ENCODE measurements around the gene CRMP1. TPM values are rescaled to one million over a fixed set of nuclear protein-coding genes. Genes with fewer than 3 reads are reported as not detected.

Gene CRMP1
- under 1 TPM in 1 of 5 experiments, not detected in 4; 0.46 TPM for total RNA-seq
- not detected for polyA plus RNA-seq
- total RNA-seq: not detected

GRCh38 chr4:5893004-5893580 lies at the start of gene CRMP1:
Gene CRMP1 (minus strand): TSS chr4:5893086. CDS start chr4:5892969, 117 bp downstream.
- Mint-ChIP-seq H3K27ac (no peak within 1 kb of the TSS), H3K27me3 (peaks cover 53 to 63% (median 59%) of the 10 kb centered on the region in 5 donors), H3K36me3 (peaks cover 0 to 14% (median 3%) of the 10 kb centered on the region in 5 donors), H3K4me1 (peaks cover 0 to 13% (median 9%) of the 10 kb centered on the region in 7 donors), H3K9me3 (peaks cover 4 to 26% (median 9%) of the 10 kb centered on the region in 11 donors), H3K4me3 (peak within 1 kb of the TSS in 3 of 10 donors; percentile 3 to 57 (median 24))
- Histone ChIP-seq H3K27me3 (ENCODE audit: control insufficient read depth in 2 of 2, insufficient read depth in 2 of 2, low read length in 2 of 2) (peaks cover 0 to 14% of the 10 kb centered on the region in 2 donors), H3K27ac (ENCODE audit: low read depth, low read length) (no peak within 1 kb of the TSS), H3K9me3 (ENCODE audit: control insufficient read depth in 2 of 3, low read length in 3 of 3) (no peaks in the 10 kb centered on the region), H3K4me3 (ENCODE audit: low read length) (no peak within 1 kb of the TSS), H3K4me1 (ENCODE audit: control insufficient read depth in 2 of 2, insufficient read depth in 2 of 2, low read length in 2 of 2) (no peaks in the 10 kb centered on the region), H3K36me3 (ENCODE audit: control insufficient read depth in 2 of 3, insufficient read depth in 3 of 3, low read length in 3 of 3) (no peaks in the 10 kb centered on the region)
- ChIA-PET POLR2A (no interaction called here), CTCF (no interaction called here)
- DNase-seq (no peak), ATAC-seq (no peak)
- intact Hi-C loops (cut with micrococcal nuclease): loop anchor here in 1 of 2 donors (10.0 kb wide), 1 partner anchor 1038 kb away; the partner anchor contains the start of gene MSX1

GRCh38 chr4:5941601-5942000 lies 48.7 kb upstream of the CRMP1 start:
- DNase-seq: no peak
- H3K27me3 ChIP-seq (ENCODE audit: control insufficient read depth in 2 of 2, insufficient read depth in 2 of 2, low read length in 2 of 2): no peaks in the 10 kb centered on the region
- CTCF ChIA-PET: no interaction called here

GRCh38 chr4:5940470-5941203 lies 47.8 kb upstream of the CRMP1 start:
- H3K27me3 ChIP-seq (ENCODE audit: control insufficient read depth in 2 of 2, insufficient read depth in 2 of 2, low read length in 2 of 2): no peaks in the 10 kb centered on the region
- H3K4me1 ChIP-seq (ENCODE audit: control insufficient read depth in 2 of 2, insufficient read depth in 2 of 2, low read length in 2 of 2): no peaks in the 10 kb centered on the region
- no peak overlapping the region for H3K27ac ChIP-seq (ENCODE audit: low read depth, low read length)
- CTCF ChIA-PET: no interaction called here
- H3K36me3 ChIP-seq (ENCODE audit: control insufficient read depth in 2 of 3, insufficient read depth in 3 of 3, low read length in 3 of 3): no peaks in the 10 kb centered on the region
- H3K27me3 Mint-ChIP-seq: peaks cover 0 to 11% (median 7%) of the 10 kb centered on the region in 5 donors
- peaks cover 0 to 6% (median 3%) of the 10 kb centered on the region in 11 donors for H3K9me3 Mint-ChIP-seq
- no peaks in the 10 kb centered on the region for H3K9me3 ChIP-seq (ENCODE audit: control insufficient read depth in 2 of 3, low read length in 3 of 3)
- DNase-seq (no peak), ATAC-seq (no peak)
- peaks cover 0 to 13% (median 0%) of the 10 kb centered on the region in 7 donors for H3K4me1 Mint-ChIP-seq
- H3K27ac Mint-ChIP-seq: no peak overlapping the region
- no peak overlapping the region for H3K4me3 Mint-ChIP-seq
- POLR2A ChIA-PET: no interaction called here
- intact Hi-C loops (cut with micrococcal nuclease): no loop called here
- no peak overlapping the region for H3K4me3 ChIP-seq (ENCODE audit: low read length)
- H3K36me3 Mint-ChIP-seq: no peaks in the 10 kb centered on the region

More at GRCh38 chr4:5941601-5942000, 48.7 kb upstream of the CRMP1 start:
- H3K4me3 Mint-ChIP-seq: no peak overlapping the region
- H3K4me1 Mint-ChIP-seq: peaks cover 0 to 13% (median 0%) of the 10 kb centered on the region in 7 donors
- peaks cover 0 to 3% (median 0%) of the 10 kb centered on the region in 5 donors for H3K36me3 Mint-ChIP-seq
- no peaks in the 10 kb centered on the region for H3K9me3 ChIP-seq (ENCODE audit: control insufficient read depth in 2 of 3, low read length in 3 of 3)
- no peak overlapping the region for H3K27ac ChIP-seq (ENCODE audit: low read depth, low read length)
- H3K4me3 ChIP-seq (ENCODE audit: low read length): no peak overlapping the region
- peaks cover 0 to 8% (median 3%) of the 10 kb centered on the region in 11 donors for H3K9me3 Mint-ChIP-seq
- peaks cover 0 to 12% (median 10%) of the 10 kb centered on the region in 5 donors for H3K27me3 Mint-ChIP-seq
- intact Hi-C loops (cut with micrococcal nuclease): no loop called here
- H3K36me3 ChIP-seq (ENCODE audit: control insufficient read depth in 2 of 3, insufficient read depth in 3 of 3, low read length in 3 of 3): no peaks in the 10 kb centered on the region
- H3K4me1 ChIP-seq (ENCODE audit: control insufficient read depth in 2 of 2, insufficient read depth in 2 of 2, low read length in 2 of 2): no peaks in the 10 kb centered on the region
- no peak overlapping the region for H3K27ac Mint-ChIP-seq
- POLR2A ChIA-PET: no interaction called here
- ATAC-seq: no peak

- no peaks in the 10 kb centered on the region for H3K9me3 ChIP-seq (ENCODE audit: control insufficient read depth in 2 of 3, low read length in 3 of 3)
- no peak overlapping the region for H3K27ac ChIP-seq (ENCODE audit: low read depth, low read length)
- Mint-ChIP-seq H3K36me3 (no peaks in the 10 kb centered on the region), H3K9me3 (peaks cover 0 to 5% (median 0%) of the 10 kb centered on the region in 11 donors), H3K4me3 (no peak overlapping the region), H3K27me3 (peaks cover 2 to 24% (median 14%) of the 10 kb centered on the region in 5 donors), H3K27ac (no peak overlapping the region), H3K4me1 (peaks cover 0 to 4% (median 0%) of the 10 kb centered on the region in 7 donors)
- ChIA-PET CTCF (no interaction called here), POLR2A (no interaction called here)
- DNase-seq: no peak
- H3K4me1 ChIP-seq (ENCODE audit: control insufficient read depth in 2 of 2, insufficient read depth in 2 of 2, low read length in 2 of 2): no peaks in the 10 kb centered on the region
- H3K4me3 ChIP-seq (ENCODE audit: low read length): no peak overlapping the region
- ATAC-seq: no peak
- intact Hi-C loops (cut with micrococcal nuclease): no loop called here
- H3K27me3 ChIP-seq (ENCODE audit: control insufficient read depth in 2 of 2, insufficient read depth in 2 of 2, low read length in 2 of 2): no peaks in the 10 kb centered on the region
- no peaks in the 10 kb centered on the region for H3K36me3 ChIP-seq (ENCODE audit: control insufficient read depth in 2 of 3, insufficient read depth in 3 of 3, low read length in 3 of 3)
Measured at GRCh38 chr4:5933996-5934831, 41.3 kb upstream of the CRMP1 start.

- ATAC-seq (no peak), DNase-seq (no peak)
- H3K4me1 ChIP-seq (ENCODE audit: control insufficient read depth in 2 of 2, insufficient read depth in 2 of 2, low read length in 2 of 2): no peaks in the 10 kb centered on the region
- no peak overlapping the region for H3K27ac ChIP-seq (ENCODE audit: low read depth, low read length)
- no peaks in the 10 kb centered on the region for H3K27me3 ChIP-seq (ENCODE audit: control insufficient read depth in 2 of 2, insufficient read depth in 2 of 2, low read length in 2 of 2)
- Mint-ChIP-seq H3K4me3 (no peak overlapping the region), H3K36me3 (no peaks in the 10 kb centered on the region), H3K27me3 (peaks cover 2 to 26% (median 14%) of the 10 kb centered on the region in 5 donors), H3K27ac (no peak overlapping the region), H3K9me3 (peaks cover 0 to 5% (median 0%) of the 10 kb centered on the region in 11 donors), H3K4me1 (peaks cover 0 to 4% (median 0%) of the 10 kb centered on the region in 7 donors)
- no peak overlapping the region for H3K4me3 ChIP-seq (ENCODE audit: low read length)
- no peaks in the 10 kb centered on the region for H3K36me3 ChIP-seq (ENCODE audit: control insufficient read depth in 2 of 3, insufficient read depth in 3 of 3, low read length in 3 of 3)
- H3K9me3 ChIP-seq (ENCODE audit: control insufficient read depth in 2 of 3, low read length in 3 of 3): no peaks in the 10 kb centered on the region
- CTCF ChIA-PET: no interaction called here
- intact Hi-C loops (cut with micrococcal nuclease): no loop called here
- POLR2A ChIA-PET: no interaction called here
Measured at GRCh38 chr4:5933116-5933515, 40.2 kb upstream of the CRMP1 start.

- no peak for DNase-seq
- ChIA-PET POLR2A (no interaction called here), CTCF (no interaction called here)
- Histone ChIP-seq H3K4me1 (ENCODE audit: control insufficient read depth in 2 of 2, insufficient read depth in 2 of 2, low read length in 2 of 2) (no peaks in the 10 kb centered on the region), H3K4me3 (ENCODE audit: low read length) (no peak overlapping the region), H3K36me3 (ENCODE audit: control insufficient read depth in 2 of 3, insufficient read depth in 3 of 3, low read length in 3 of 3) (no peaks in the 10 kb centered on the region), H3K27me3 (ENCODE audit: control insufficient read depth in 2 of 2, insufficient read depth in 2 of 2, low read length in 2 of 2) (no peaks in the 10 kb centered on the region), H3K9me3 (ENCODE audit: control insufficient read depth in 2 of 3, low read length in 3 of 3) (peaks cover 0 to 2% (median 0%) of the 10 kb centered on the region in 3 experiments), H3K27ac (ENCODE audit: low read depth, low read length) (no peak overlapping the region)
- Mint-ChIP-seq H3K4me1 (peaks cover 0 to 5% (median 0%) of the 10 kb centered on the region in 7 donors), H3K27ac (peak overlapping the region in 1 of 9 donors; percentile 42), H3K4me3 (no peak overlapping the region), H3K27me3 (peaks cover 2 to 31% (median 17%) of the 10 kb centered on the region in 5 donors), H3K9me3 (peaks cover 0 to 8% (median 0%) of the 10 kb centered on the region in 11 donors), H3K36me3 (no peaks in the 10 kb centered on the region)
- intact Hi-C loops (cut with micrococcal nuclease): no loop called here
- ATAC-seq: no peak
Measured at GRCh38 chr4:5932035-5932568, 39.2 kb upstream of the CRMP1 start.
